Measurements from ENCODE around the gene SST.

Gene SST

GRCh38 chr3:187669675-187670504 is at the start of gene SST:
SST (minus strand) TSS chr3:187670394; CDS start chr3:187670291, 103 bp downstream.
- no peaks in the 10 kb centered on the region for H3K36me3 ChIP-seq
- peaks cover 0 to 36% of the 10 kb centered on the region in 2 donors for H3K27me3 ChIP-seq
- H3K4me1 ChIP-seq, result no peaks in the 10 kb centered on the region
- no peak within 1 kb of the TSS for H3K4me3 ChIP-seq
- intact Hi-C loops (cut with DNase I; ENCODE audit: low total_unique reads), result loop anchor here (10.0 kb wide), 1 partner anchor 1065 kb away; no protein-coding TSS in a partner anchor
- H3K27ac ChIP-seq, result no peak within 1 kb of the TSS
- no peaks in the 10 kb centered on the region for H3K9me3 ChIP-seq
- TF ChIP-seq CTCF (IDR thresholded peaks at IDR 0.05), result no peak
- no peak for DNase-seq

- Histone ChIP-seq H3K9me3 (no peaks in the 10 kb centered on the region), H3K27me3 (no peaks in the 10 kb centered on the region), H3K4me3 (no peak overlapping the region), H3K36me3 (peaks cover 43 to 47% (median 44%) of the 10 kb centered on the region in 3 donors), H3K27ac (no peak overlapping the region), H3K4me1 (no peaks in the 10 kb centered on the region)
- DNase-seq, result no peak
- TF ChIP-seq CTCF (IDR thresholded peaks at IDR 0.05), result no peak
- intact Hi-C loops (cut with DNase I; ENCODE audit: low total_unique reads), result loop anchor here (10.0 kb wide), 1 partner anchor 405 kb away; no protein-coding TSS in a partner anchor
Observed at GRCh38 chr3:187719628-187720336, 49.6 kb upstream of the SST start.

- H3K27me3 ChIP-seq, result no peaks in the 10 kb centered on the region
- no peak overlapping the region for H3K4me3 ChIP-seq
- no peaks in the 10 kb centered on the region for H3K9me3 ChIP-seq
- intact Hi-C loops (cut with DNase I; ENCODE audit: low total_unique reads), result loop anchor here (10.0 kb wide), 1 partner anchor 404 kb away; no protein-coding TSS in a partner anchor
- peaks cover 33 to 37% (median 34%) of the 10 kb centered on the region in 3 donors for H3K36me3 ChIP-seq
- no peak overlapping the region for H3K27ac ChIP-seq
- TF ChIP-seq CTCF (IDR thresholded peaks at IDR 0.05), result no peak
- DNase-seq, result no peak
- H3K4me1 ChIP-seq, result peaks cover 0 to 3% (median 0%) of the 10 kb centered on the region in 4 donors
Observed at GRCh38 chr3:187718802-187719201, 48.6 kb upstream of the SST start.

GRCh38 chr3:187717572-187717971 is 47.4 kb upstream of the SST start:
- H3K27ac ChIP-seq, result no peak overlapping the region
- TF ChIP-seq CTCF (IDR thresholded peaks at IDR 0.05), result no peak
- no peaks in the 10 kb centered on the region for H3K9me3 ChIP-seq
- no peak overlapping the region for H3K4me3 ChIP-seq
- intact Hi-C loops (cut with DNase I; ENCODE audit: low total_unique reads), result loop anchor here (10.0 kb wide), 1 partner anchor 403 kb away; no protein-coding TSS in a partner anchor
- H3K36me3 ChIP-seq, result peaks cover 21 to 24% (median 23%) of the 10 kb centered on the region in 3 donors
- no peaks in the 10 kb centered on the region for H3K27me3 ChIP-seq
- no peak for DNase-seq
- H3K4me1 ChIP-seq, result peaks cover 0 to 5% (median 0%) of the 10 kb centered on the region in 4 donors

- H3K27me3 ChIP-seq, result no peaks in the 10 kb centered on the region
- H3K4me3 ChIP-seq, result no peak overlapping the region
- peak; percentile 71 to 80 for DNase-seq
- no peaks in the 10 kb centered on the region for H3K9me3 ChIP-seq
- H3K27ac ChIP-seq, result no peak overlapping the region
- intact Hi-C loops (cut with DNase I; ENCODE audit: low total_unique reads), result loop anchor here (10.0 kb wide), 1 partner anchor 400 kb away; no protein-coding TSS in a partner anchor
- TF ChIP-seq CTCF (IDR thresholded peaks at IDR 0.05), result peak; percentile 86 to 94
- H3K4me1 ChIP-seq, result peaks cover 0 to 5% (median 0%) of the 10 kb centered on the region in 4 donors
- H3K36me3 ChIP-seq, result no peaks in the 10 kb centered on the region
Observed at GRCh38 chr3:187714404-187714979, 44.3 kb upstream of the SST start.

All from tibial artery (tissue), 4 donors.